ENCODE measurements around the gene GNB1L.
A peak's percentile ranks its signal among the peaks of the same experiment; 100 is the strongest.

GNB1L gene

GRCh38 chr22:19772422-19772672, 82.3 kb downstream of the GNB1L start:
- no peak for DNase-seq

GRCh38 chr22:19770349-19771220, 84.1 kb downstream of the GNB1L start:
- DNase-seq, result no peak

GRCh38 chr22:19769393-19769715, 85.3 kb downstream of the GNB1L start:
- no peak for DNase-seq

- no peak for DNase-seq
Observed at GRCh38 chr22:19767427-19768341, 87.0 kb downstream of the GNB1L start.

- DNase-seq, result peak; percentile 30 to 40
Observed at GRCh38 chr22:19766511-19767426, 87.9 kb downstream of the GNB1L start.

- no peak for DNase-seq
Observed at GRCh38 chr22:19766240-19766510, 88.5 kb downstream of the GNB1L start.

- DNase-seq, result no peak
Observed at GRCh38 chr22:19765477-19766239, 89.0 kb downstream of the GNB1L start.

GRCh38 chr22:19764636-19765476, 89.8 kb downstream of the GNB1L start:
- DNase-seq, result no peak

GRCh38 chr22:19764299-19764593, 90.4 kb downstream of the GNB1L start:
- no peak for DNase-seq

GRCh38 chr22:19763458-19764298, 91.0 kb downstream of the GNB1L start:
- DNase-seq, result no peak

GRCh38 chr22:19762568-19763457, 91.9 kb downstream of the GNB1L start:
- DNase-seq, result no peak

- DNase-seq, result no peak
Observed at GRCh38 chr22:19761725-19762567, 92.7 kb downstream of the GNB1L start.

- DNase-seq, result no peak
Observed at GRCh38 chr22:19760951-19761724, 93.5 kb downstream of the GNB1L start.

GRCh38 chr22:19760058-19760950, 94.4 kb downstream of the GNB1L start, which contains the start of gene TBX1:
TBX1 (plus strand) TSS chr22:19760778; CDS start chr22:19760844, 66 bp downstream.
- no peak for DNase-seq

GRCh38 chr22:19759427-19760057, 95.1 kb downstream of the GNB1L start:
- no peak for DNase-seq

- DNase-seq, result no peak
Observed at GRCh38 chr22:19758896-19759426, 95.7 kb downstream of the GNB1L start.
